OCI-LY1 (cell line): ENCODE measurements around the gene PDE11A.

Source experiments
- CTCF ChIP-seq: fragments of 200-600 bp; sonication (generic), shearing (Covaris generic); IDR thresholded peaks from 2 replicates; pipeline ENCODE4 v1.5.1; 2017; ENCODE audit warnings: mild to moderate bottlenecking, antibody characterized with exemption, low read length, moderate library complexity, mixed read lengths
- EZH2 ChIP-seq: fragments of 200-600 bp; sonication (generic), shearing (Covaris generic); IDR thresholded peaks from 2 replicates; pipeline ENCODE4 v1.8.0; 2017; ENCODE audit warnings: borderline replicate concordance, mixed run types, mild to moderate bottlenecking, antibody characterized with exemption, low read length, moderate library complexity, mixed read lengths

GRCh38 chr2:177738461-177739235, 333.9 kb downstream of the PDE11A start:
- TF ChIP-seq CTCF: no peak
- TF ChIP-seq EZH2: no peak
